ENCODE data around the gene RTN4RL1.

The RTN4RL1 gene

DNA sequence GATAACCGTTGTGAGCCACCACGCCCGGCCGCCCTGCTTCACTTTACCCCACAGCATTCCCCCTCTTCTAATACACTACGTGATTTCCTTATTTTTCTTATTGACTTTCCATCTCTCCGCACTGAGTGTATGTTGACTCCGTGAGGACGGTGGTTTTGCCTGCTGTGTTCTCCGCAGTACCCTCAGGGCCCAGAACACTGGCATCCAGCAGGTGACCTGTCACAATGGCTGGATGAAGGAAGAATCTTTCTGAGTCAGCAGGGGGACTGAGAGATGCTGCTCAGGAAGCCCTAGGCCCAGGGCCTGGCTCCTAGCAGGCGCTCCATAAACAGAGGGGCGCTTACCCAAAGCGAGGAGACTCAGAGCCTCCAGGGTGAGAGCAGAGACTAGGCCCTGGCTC is 79.5 kb downstream of the RTN4RL1 start:
- DNase-seq, result no peak

DNA sequence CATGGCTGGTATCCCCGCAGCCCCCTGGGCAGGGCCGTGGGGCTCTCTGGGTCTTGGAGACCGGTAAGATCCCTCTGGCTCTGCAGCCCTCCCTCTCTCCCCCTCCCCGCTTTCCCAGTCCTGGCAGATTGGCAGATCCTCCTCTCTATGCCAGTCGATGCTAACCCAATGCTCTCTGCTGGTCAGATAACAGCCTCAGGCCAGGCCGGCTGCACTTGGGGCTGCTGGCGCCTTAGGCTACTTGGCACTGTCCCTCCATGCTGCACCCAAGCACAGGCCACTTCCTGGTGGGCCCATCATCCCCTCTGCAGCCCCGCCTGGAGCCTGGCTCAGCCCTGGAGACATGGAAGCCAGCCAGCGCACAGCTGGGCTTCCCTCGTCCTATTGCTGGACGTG is 81.7 kb downstream of the RTN4RL1 start:
- DNase-seq, result no peak

- no peak for DNase-seq
These were observed 82.3 kb downstream of the RTN4RL1 start for GRCh38 chr17:1942666-1943435.

DNA sequence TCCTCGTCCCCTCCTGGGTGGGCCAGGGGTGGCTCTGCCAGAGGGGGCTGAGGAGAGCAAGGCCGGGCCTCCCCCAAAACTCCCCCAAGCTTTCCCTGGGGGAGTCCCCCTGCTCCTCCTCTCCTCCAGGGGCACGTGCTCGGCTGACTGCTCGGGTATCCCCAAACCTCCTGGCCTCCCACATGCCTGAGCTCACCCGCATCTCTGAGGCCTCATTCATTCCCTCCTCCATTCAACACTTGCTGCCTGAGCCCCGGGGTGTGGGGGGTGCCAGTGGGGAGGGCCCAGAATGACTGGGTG is 83.1 kb downstream of the RTN4RL1 start:
- DNase-seq, result no peak

GRCh38 chr17:1941272-1942065 is 83.7 kb downstream of the RTN4RL1 start:
- no peak for DNase-seq

GRCh38 chr17:1940810-1941185 is 84.3 kb downstream of the RTN4RL1 start:
- no peak for DNase-seq

DNA sequence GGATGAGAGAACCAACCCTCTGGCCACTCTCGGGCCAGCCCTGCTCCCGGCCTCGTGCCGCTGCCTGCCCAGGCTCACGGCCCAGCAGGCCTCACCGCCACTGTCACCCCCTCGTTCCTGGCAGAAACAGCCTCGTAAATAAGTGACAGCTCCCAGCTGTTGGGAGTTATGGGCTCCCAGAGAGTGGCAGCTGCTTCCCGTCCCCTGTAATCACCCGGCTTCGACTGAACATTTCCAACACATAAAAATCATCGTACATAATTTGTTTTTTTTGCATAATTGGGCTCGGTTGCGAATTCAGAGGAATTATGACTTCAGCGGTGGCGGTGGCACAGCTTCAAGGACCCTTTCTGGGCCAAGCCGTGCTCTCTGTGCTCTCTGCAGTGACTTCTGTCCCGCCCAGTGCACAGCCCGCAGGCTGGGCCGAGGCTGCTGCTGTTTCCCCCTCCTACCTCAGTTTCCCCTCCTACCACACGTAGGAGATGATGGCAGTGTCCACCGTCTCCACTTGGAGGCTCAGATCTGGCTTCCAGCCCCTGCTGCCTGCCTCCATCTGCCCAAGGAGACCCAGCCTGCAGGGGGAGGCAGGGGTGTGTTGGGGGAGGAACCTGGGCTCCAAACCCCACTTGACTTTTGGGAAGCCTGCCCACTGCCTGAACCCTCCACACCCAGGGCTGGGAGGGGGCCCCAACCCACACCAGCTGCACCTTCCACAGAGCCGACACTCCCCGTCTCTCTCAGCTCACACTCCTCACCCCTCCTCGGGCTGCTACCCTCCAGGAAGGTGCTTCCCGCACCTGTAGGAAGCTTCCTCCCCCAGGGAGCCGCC is 84.9 kb downstream of the RTN4RL1 start:
- DNase-seq, result no peak

GRCh38 chr17:1937461-1937860 is 87.7 kb downstream of the RTN4RL1 start:
- no peak for DNase-seq

DNA sequence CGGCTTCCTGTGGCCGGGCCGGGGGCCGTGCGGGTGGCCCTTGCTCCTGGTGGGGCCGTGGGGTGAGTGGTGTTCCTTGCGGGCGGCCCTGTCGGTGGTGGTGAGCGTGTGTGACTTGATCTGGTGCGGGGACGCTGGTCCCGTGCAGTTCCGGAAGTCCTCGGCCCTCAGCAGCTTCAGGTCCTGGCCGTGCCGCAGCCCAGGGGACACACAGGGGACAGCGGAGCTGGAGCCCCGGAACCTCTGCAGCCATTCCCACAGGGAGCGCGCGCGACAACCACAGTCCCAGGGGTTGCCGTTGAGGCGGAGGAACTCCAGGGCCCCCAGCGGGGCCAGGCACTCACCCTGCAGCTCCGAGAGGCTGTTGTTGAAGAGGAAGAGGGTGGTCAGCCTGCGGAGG is 88.4 kb downstream of the RTN4RL1 start:
- no peak for DNase-seq

DNA sequence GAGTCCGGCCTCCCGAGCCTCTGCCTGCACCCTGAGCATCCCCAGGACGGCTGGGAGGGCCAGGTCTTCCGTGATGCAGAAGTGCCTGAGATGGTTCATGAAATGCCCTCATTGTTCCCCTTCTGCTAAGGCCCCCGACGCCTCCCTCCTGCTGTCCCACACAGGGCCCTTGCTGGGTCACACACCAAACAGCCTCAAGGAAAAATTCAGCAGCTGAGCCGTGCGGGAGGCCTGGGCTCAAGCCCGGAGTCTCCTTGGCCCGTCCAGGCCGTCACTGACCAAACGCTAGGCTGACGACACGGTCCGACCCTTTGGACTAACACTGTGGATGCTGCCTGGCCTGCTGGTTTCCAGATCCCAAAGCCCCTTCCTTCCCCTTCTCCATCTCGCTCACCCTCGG is 90.2 kb downstream of the RTN4RL1 start:
- no peak for DNase-seq

- DNase-seq, result no peak
These were observed 91.0 kb downstream of the RTN4RL1 start for GRCh38 chr17:1933875-1934715.

DNA sequence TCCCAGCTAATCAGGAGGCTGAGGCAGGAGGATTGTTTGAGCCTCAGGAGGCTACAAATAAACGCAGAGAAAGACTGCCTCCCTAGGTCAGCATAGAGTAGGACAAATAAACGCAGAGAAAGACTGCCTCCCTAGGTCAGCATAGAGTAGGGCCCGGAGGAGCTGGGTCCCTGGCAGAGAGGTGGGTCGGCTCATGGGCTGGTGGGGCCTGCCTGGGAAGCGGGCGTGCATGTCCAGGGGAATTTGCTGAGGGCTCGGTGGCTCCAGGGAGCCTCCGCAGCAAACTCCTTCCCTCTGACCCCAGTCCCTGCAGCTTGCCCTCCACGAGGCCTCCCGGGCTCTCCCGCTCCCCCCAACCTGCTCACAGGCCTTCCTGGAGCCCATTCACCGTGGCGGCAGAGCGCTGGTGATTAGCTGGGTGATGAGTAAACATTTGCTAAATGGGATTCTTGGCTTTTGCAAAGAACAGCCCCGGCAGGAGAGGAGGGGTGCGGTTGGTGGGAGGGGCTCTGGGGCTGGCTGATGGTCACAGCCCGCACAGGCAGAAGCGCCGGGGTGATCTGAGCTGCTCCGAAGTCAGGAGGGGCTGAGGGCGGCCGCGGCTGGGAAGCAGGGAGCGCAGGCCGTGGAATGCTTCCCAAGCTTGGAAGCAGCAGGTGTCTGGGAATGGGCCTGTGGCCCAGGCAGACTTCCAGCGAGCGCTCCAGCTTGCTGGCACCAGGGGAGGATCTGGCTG is 93.1 kb downstream of the RTN4RL1 start:
- DNase-seq, result no peak

DNA sequence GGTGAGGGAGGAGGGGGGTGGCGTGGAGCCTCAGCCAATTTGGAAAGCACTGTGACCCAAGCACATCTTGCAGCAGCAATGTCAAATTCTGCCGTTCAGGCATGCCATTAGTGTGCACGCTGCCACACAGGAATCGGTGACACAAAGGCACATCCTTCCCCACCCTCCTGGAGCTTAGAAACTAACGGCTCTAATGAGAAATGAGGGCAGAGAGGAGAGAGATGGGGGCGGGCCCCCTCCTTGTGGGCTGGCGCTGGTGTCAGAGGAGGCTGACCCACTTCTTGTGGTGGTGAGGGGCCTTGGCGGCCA is 94.8 kb downstream of the RTN4RL1 start:
- no peak for DNase-seq

DNA sequence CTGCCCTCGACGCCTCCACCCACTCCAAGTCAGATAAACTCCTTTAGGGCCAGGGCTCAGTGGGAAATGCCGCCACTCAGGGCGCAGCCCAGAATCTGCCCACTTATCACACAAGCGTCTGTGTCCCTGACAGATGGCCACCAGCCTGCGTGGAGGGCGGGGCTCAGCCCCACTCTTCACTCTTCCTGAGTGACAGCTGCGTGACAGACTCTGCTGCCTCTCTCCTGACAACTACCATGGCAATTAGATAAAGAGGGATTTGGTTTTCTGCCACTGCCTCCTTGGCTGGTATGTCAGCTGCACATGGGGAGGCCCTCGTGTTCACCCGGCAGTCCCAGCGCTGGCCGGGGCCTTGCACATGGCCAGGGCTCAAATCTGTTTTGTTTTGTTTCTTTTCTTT is 96.2 kb downstream of the RTN4RL1 start:
- DNase-seq, result peak; percentile 4

DNA sequence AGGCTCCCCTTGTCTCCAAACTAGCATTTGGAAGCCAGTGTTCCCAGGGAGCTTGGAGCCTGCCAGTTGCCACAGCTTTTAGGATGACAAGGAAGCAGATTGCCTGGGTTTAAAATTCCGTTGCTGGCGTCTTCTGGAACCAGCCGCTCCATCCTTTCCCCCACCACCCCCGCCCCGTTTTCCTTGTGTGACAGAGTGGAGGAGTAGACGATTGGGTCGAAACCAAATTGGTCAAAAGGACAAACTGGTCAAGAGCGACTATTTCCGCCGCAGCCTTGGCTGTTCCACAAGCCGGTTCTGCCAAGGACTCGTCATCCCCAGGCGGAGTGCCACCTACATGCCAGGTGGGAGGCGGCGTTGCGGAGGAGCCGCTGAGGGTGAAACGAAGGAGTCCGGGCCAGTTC is 104.2 kb downstream of the RTN4RL1 start:
- no peak for DNase-seq

GRCh38 chr17:1919201-1919600 is 105.9 kb downstream of the RTN4RL1 start:
- no peak for DNase-seq

DNA sequence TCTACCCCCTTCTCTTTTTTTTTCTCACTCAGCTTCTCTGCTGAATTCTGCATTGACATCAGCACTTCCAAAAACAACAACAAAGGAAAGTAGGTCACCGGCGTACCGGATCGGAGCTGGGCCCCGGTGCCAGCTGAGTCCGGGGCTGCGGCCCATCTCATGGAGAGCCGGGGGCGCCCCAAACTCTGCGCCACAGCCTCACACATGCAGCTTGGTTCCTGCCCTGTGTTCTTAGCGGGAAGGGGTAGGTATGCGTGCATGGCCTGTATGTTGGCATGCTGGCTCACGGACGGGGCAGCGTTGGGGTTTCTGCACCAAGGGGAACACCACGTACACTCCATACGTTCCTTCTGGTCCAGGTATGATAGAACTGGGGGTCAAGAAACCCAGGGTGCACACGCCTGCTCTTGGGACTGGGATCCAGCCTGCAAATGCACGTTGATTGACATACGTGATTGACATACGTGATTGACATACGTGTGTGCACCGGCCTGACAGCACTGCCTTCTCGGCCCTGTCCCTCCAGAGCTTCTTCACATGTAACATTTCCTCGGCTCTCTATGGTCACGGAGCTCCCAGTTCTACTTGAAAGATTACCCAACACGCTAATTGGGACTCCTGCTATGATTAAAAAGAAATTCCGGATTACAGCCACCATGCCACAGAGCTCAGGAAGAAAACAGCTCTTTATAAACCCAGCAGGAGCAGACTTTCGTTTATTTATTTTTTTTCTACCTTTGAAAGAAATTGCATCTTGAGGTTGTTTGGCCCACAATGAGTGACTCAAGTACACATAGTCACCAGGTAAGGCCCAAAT is 106.6 kb downstream of the RTN4RL1 start:
- DNase-seq, result no peak

DNA sequence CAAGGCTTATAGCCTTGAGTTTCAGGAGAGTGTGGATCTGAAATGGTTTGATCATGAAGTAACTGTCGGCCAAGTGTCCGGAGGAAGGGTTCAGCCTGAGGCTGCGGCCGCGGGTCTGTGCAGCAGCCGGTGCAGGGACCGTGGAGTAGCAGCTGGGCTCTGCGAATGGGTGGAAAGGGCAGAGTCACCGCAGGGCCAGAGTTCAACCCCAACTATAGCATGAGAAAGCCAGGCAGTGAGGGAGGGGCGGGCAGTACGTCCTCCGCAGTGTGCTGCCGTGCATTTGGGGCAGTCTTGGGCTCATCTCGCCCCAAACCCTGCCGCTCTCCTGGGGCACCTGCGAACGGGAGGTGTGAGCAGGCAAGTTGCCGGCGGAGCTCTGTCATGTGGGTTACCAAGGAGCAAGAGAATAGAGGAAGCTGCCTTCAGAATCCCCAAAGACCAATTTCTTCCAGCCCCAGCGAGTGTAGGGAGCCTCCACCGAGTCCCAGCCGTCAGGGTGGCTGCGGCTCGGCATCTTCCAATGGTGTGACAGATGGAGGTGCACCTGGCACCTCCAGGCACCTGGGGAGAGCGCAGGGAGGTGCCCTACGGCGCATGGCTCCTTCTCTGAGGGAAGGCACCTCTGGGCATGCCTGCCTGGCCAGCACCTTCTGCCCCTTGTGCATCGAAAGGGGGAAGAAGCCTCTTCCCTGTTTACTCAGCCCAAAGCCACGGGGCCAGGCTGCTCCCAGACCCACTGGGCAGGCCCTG is 108.0 kb downstream of the RTN4RL1 start:
- no peak for DNase-seq

DNA sequence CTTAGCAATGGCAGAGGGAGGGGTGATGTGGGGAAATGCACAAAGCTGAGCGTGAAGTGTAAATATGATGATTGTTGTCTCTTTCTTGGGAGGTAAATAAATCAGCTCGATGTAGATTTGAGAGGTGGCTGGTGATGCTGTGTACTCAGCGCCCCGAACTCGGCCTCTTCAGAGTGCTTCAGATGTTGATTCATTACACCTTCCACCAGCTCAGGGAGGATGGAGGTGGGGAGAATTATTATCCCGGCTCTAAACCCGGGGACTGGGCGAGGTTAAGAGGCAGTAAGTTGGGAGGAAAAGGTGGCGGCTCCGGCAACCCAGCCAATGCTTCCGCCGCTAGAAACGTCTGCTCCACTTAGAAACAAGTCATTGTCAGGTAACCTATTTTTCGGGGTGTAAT is 108.8 kb downstream of the RTN4RL1 start:
- no peak for DNase-seq

DNA sequence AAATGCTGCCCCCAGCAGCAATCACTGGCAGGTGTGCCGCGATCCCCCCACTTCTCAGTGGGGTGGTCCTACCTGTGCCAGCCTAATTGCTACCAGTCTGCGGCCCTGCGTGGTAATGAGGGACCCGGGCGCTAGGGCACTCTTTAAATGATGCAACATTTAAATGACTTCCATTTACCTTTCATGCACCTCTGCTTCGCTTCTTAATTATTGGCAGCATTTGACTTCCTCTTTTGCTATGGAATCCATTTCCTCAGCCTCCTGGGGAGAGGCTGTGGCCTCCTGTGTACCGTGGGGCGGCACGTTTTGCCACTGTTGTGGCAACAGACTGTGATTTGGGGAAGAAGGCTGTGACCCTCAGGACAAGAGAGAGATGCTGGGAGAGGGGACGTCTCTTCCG is 109.2 kb downstream of the RTN4RL1 start:
- peak; percentile 58 for DNase-seq

GRCh38 chr17:1914661-1915083 is 110.5 kb downstream of the RTN4RL1 start:
- no peak for DNase-seq
